Tongue (tissue), 2 donors: ENCODE results near the gene SNX15. TPM values are rescaled to one million over a fixed set of nuclear protein-coding genes. Genes with fewer than 3 reads are reported as not detected.
A peak's percentile ranks its signal among the peaks of the same experiment; 100 is the strongest.

ENCODE experiments used
- DNase-seq: peaks from one replicate; pipeline ENCODE4 v3.0.0-alpha.2; 2015
- total RNA-seq: library from RNA; depleted of rRNA; stranded (reverse); fragments of >200 nt; gene quantifications from one replicate; pipeline ENCODE4 v1.2.3, GENCODE V29; 2014

The SNX15 gene
- total RNA-seq, 1 donor from 2014 or later: 15.7 TPM

DNA sequence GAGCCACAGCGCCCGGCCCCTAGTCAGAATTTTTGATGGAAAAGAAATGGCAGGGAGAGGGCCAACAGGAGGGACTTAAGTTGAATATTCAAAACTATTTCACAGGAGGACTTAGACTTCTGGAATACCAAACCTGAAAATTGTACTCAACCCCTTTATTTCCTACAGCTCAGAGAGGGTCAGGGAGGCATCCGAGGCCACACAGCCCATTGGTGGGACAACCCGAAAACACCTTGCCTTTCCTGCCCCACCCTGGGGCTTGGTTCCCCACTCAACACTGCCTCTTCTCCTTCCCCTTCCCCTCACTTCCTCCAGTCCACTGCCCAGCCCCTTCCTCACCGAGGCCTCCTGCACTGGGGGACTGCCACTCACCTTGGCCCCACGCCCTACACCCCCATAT lies 29.8 kb downstream of the SNX15 start:
- no peak for DNase-seq

GRCh38 chr11:65057526-65057925 lies 30.3 kb downstream of the SNX15 start:
- DNase-seq: no peak

- DNase-seq: no peak
Measured at GRCh38 chr11:65058012-65058411, 30.8 kb downstream of the SNX15 start.

- DNase-seq: no peak
Measured at GRCh38 chr11:65058419-65059054, 31.3 kb downstream of the SNX15 start, which contains the start of gene NAALADL1. TSS of gene NAALADL1 (minus strand) at chr11:65058553. CDS start at chr11:65058521, 32 bp downstream.

- DNase-seq: no peak
Measured at GRCh38 chr11:65059523-65059922, 32.3 kb downstream of the SNX15 start.

DNA sequence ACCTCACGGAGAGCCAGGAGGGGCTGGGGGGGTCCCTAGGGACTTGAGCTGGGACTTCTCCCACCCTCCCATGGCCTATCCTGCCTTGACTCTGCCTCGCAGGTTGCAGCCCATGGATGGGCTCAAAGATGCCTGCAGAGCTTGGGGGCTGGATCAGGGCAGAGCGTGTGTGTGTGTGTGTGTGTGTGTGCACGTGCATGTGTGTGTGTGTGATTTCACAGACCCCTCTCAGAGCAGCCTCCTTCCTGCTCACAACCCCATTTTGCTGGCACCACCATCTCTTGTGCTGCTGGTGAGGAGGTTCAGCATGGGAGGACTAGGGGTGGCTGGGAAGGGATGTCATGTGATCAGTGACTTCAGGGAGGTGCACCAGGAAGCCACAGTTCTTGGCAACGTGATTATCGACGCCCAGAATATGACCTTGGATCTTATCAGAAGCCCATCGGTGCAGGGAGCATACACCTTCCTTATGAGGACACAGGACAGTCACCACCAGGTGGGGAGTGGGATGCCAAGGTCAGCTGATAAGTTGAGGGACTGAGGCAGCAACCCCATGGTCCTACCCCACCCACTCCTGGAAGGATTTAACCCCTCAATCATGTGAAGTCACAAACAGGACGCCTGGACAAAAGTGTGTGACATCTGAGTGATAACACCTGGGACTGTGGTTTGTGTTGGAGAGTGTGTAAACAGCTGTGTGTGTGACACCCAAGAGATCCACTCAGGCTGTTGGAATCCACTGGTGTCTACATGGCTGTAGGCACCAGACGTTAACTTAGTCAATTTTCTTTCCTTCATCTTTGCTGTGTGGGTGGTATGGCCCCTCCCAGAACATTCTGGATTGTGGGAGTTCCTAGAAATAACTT lies 33.0 kb downstream of the SNX15 start:
- no peak for DNase-seq

GRCh38 chr11:65060913-65061408 lies 33.7 kb downstream of the SNX15 start:
- no peak for DNase-seq

GRCh38 chr11:65063532-65063931 lies 36.3 kb downstream of the SNX15 start:
- no peak for DNase-seq

DNA sequence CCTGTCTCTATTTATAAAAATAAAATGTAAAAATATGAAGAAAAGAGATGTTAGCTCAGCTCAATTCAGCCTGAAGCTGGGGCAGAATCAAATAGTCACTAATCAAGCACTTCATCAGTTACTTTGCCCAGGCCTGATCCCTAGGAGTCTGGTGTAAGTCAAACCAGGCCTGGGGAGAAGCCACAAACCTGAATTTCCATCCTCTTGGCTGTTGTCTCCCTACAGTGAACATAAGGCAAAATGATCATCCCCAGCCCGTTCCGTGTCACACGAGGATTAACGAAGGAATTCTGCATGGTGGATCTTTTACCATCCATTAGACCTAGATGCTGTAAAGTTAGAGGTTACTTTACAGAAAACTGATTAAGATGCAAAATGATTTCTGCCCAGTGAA lies 37.6 kb downstream of the SNX15 start:
- DNase-seq: no peak

DNA sequence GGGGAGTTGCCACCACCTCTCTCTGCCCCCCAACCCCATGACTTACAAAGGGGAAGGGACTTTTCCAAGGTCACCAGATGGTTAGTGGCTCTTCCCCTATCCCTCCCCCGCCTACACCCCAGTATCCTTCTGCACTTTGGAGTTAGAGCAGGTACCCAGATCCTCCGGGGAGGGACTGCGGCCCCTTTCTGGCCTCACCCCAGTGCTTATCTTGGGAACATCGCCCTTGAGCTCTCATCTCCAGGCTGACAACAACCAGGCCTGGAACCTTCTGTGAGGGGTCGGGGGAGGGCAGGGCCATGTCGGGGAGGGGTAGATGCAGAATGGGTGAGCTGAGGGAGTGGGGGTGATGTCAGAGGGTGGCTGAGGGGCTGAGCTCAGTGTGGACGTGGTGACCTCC lies 38.6 kb downstream of the SNX15 start:
- no peak for DNase-seq

DNA sequence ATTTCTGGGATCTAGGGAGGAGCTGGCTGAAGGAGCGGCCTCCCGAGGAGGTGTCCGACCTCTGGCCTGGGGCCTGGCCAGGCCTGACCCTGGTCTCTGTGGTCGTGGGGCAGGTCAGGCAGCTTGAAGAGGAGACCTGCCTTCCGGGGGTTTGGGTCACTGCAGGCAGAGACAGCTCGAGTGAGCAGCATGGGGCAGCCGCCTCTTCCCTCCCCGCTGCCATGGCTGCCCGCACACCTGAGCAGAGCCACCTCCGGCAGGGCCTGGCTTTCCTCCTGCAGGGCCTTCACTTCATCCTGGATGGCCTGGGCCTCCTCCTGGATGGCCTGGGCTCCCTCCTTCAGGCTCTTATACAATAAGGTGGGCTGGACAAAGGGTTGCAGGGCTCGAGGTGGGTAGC lies 39.1 kb downstream of the SNX15 start:
- DNase-seq: no peak

DNA sequence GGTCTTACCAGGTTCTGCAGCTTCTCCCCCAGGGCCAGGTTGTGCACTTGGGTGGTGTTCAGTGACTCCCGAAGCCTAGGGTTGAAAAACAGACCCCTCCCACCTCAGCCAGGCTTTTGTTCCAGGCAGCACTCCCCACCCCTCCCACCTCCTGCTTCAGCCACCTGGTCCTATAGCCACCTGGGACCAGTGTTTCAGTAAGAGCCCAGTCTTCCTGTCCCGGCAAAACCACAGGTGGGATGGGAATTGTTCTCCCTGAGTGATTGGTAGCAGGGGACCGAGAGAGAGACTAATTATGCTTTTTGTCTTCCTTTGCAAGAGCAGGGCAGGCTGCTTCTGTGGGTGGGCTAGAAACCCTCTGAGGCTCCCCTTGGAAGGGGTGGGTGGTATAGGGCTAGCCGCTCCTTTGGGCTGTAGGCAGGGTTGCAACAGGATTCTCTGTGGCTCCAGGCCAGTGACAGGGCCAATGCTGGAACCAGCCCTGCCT lies 39.6 kb downstream of the SNX15 start:
- DNase-seq: no peak

GRCh38 chr11:65067446-65067845 lies 40.2 kb downstream of the SNX15 start:
- DNase-seq: no peak

DNA sequence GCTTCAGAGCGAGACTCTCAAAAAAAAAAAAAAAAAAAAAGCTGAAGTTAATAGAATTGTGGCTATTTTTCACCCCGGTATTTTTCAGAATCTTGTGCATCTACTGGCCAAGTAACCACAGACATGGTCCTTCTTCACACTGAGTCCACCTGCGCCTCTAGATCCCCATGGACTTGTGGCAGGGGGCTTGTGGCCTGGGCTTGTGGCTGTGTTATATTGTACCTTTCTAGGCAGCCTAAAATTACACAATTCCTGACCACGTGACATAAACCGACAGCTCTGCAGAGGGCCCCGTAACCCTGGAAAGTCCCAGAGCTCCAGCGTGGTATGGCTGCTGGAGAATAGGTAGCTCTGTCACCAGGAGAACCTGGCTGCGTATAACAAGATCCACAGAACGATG lies 42.0 kb downstream of the SNX15 start:
- DNase-seq: no peak

GRCh38 chr11:65071907-65072630 lies 44.8 kb downstream of the SNX15 start:
- no peak for DNase-seq

GRCh38 chr11:65072631-65072966 lies 45.4 kb downstream of the SNX15 start:
- no peak for DNase-seq

- no peak for DNase-seq
Measured at GRCh38 chr11:65077451-65077850, 50.2 kb downstream of the SNX15 start.

GRCh38 chr11:65078151-65078550 lies 50.9 kb downstream of the SNX15 start:
- peak; percentile 13 for DNase-seq

DNA sequence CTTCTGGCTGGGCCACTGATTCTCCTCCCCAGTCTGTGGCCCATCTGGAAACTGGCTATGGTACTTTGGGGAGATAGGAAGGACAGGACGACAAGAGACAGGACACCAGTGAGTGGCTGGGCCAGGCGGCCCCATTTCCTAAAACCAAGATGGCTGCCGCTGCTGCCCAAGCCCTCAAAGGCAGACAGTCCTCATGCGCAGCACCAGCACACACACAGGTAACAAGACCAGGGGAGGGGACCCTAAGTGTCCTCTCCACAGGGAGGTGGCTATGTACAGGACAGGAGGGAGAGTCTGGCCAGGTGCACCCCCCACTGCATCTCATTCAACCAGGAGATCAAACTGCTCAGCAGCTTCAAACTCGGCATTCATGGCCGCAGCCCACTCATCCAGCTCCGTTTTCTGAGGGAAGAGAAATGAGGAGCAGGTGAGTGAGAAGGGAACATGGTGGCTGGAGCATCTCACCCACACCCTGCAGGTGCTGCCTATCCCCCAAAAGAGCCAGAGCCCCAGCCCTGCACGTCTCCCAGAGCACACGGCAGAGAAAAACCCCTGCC lies 51.6 kb downstream of the SNX15 start:
- no peak for DNase-seq

DNA sequence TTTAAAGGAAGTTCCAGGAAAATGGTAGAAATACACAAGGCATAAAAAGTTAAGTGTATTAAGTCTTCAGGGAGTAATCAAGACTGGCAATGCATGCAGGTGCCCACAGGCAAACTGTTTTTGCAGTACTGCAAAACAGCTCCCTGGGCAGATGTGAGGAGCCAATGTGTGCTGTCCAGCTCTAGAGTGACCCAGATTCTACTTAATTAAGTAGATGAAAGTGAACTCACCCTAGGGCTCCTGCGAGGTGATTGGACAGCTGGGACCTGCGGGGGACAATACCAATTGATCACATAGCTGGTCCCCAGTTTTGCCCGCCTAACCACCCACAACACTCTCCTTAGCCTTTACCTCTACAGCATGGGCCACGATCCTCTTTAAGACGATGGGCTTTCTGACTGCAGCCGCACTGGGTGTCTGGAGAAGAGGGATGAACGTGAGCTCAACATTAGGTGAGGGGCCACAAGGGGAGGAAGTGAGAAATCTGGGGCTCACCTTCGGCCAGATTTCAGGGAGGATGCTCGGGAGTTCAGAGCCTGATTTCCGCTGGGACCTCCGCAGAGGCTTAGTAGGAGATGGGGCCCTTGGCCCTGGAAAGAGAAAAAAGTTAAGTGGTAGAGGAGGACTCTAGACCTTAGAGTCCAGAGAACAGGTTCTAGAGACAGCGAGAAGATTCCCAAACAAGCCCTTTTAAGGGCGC lies 56.0 kb downstream of the SNX15 start:
- peak; percentile 7 for DNase-seq

DNA sequence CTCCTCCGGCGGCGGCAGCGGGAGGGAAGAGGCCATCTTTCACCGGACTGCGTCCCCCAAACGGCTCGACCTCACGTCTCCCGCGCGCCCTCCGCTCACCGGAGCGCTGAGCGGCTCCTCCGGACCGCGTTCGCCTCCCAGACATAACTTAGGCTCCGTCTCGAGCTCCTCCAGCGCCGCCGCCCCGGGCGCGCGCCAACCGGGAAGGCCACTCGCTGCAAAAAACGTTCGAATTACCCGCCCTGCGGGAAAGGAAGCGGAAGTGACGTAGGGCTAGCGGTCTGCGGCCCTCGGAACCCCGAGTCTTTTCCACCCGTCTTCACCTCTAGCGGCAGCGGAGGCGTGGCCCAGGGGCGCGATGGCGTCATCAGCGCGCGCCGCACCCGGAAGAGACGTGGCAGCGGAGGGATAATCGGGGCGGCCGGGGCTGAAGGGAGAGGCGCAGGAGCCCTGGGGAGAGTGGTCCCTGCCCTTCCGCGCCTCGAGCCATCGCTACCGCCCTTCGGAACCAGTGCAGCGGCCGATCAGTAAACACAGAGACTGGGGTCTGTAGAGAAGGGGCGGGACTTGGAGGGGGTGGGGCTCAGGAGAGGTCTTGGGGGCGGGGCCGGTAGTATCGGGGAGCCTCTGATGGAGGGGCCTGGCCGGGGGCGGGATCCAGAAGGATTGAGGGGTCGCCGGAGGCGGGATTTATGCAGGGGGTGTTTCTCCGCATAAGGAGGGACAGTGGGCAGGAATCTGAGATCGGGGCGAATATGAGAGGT lies 56.8 kb downstream of the SNX15 start, which contains the start of the genes CDCA5 and ZFPL1:
Gene CDCA5 (minus strand): TSS at position 207 of the 764 bp plus-strand sequence. CDS start 62 bp downstream, at position 145.
Gene ZFPL1 (plus strand): TSS at position 389 of the 764 bp plus-strand sequence. CDS start 477 bp downstream, outside the sequence.
- peak; percentile 98 for DNase-seq
